GM23338 (cell line): Measurements from ENCODE around the gene MEGF6. TPM values are rescaled to one million over a fixed set of nuclear protein-coding genes. Genes with fewer than 3 reads are reported as not detected.

ENCODE experiments used
- ATAC-seq: fragments of 200-7000 bp; cut with Tn5 transposase; 3 replicates; pipeline ENCODE4 v1.9.1; 2020
- DNase-seq: peaks from one replicate; pipeline ENCODE4 v3.0.0-alpha.2; 2015; ENCODE audit warnings: low spot score
- H2AFZ ChIP-seq: fragments of 200-600 bp; sonication (generic); 2 replicates; pipeline ENCODE4 v1.8.0; 2016; ENCODE audit warnings: antibody characterized with exemption, mild to moderate bottlenecking, moderate library complexity
- H3F3A ChIP-seq: fragments of 200-600 bp; sonication (generic); replicated peaks from 2 replicates; pipeline ENCODE4 v1.8.0; 2017; ENCODE audit warnings: antibody characterized with exemption, mixed run types, low read depth
- H3K27ac ChIP-seq: fragments of 200-600 bp; sonication (generic); 2 replicates; pipeline ENCODE4 v1.6.1; 2016; ENCODE audit warnings: low read depth
- H3K27me3 ChIP-seq: fragments of 200-600 bp; sonication (generic); 2 replicates; pipeline ENCODE4 v1.8.0; 2016; ENCODE audit warnings: mild to moderate bottlenecking, mixed run types, moderate library complexity; ENCODE audit not compliant: insufficient read depth
- H3K36me3 ChIP-seq: fragments of 200-600 bp; sonication (generic); 2 replicates; pipeline ENCODE4 v1.8.0; 2016; ENCODE audit warnings: mild to moderate bottlenecking; ENCODE audit not compliant: insufficient read depth
- H3K4me1 ChIP-seq: fragments of 200-600 bp; sonication (generic); 2 replicates; pipeline ENCODE4 v1.8.0; 2016; ENCODE audit warnings: mild to moderate bottlenecking, moderate library complexity; ENCODE audit not compliant: insufficient read depth
- H3K4me2 ChIP-seq: fragments of 200-600 bp; sonication (generic); 2 replicates; pipeline ENCODE4 v1.7.1; 2017; ENCODE audit warnings: mixed run types
- H3K4me3 ChIP-seq: fragments of 200-600 bp; sonication (generic); 2 replicates; pipeline ENCODE4 v1.6.1; 2016; ENCODE audit warnings: mixed run types
- H3K79me2 ChIP-seq: fragments of 200-600 bp; sonication (generic); replicated peaks from 2 replicates; pipeline ENCODE4 v1.8.0; 2017; ENCODE audit warnings: mild to moderate bottlenecking; ENCODE audit not compliant: insufficient read depth
- H3K9me2 ChIP-seq: fragments of 200-600 bp; sonication (generic); 2 replicates; pipeline ENCODE4 v1.8.0; 2017; ENCODE audit not compliant: insufficient read depth
- H4K20me1 ChIP-seq: fragments of 200-600 bp; sonication (generic); replicated peaks from 2 replicates; pipeline ENCODE4 v1.8.0; 2017; ENCODE audit warnings: mild to moderate bottlenecking; ENCODE audit not compliant: insufficient read depth
- H3K27ac Mint-ChIP-seq: 2 replicates; pipeline ENCODE4 v1.8.0; 2020; ENCODE audit warnings: inconsistent platforms, mild to moderate bottlenecking, moderate library complexity, mixed read lengths
- H3K27me3 Mint-ChIP-seq: 3 replicates; pipeline ENCODE4 v1.8.0; 2022; ENCODE audit warnings: low read depth, mild to moderate bottlenecking, moderate library complexity, mixed read lengths, inconsistent platforms; ENCODE audit not compliant: insufficient read depth, poor library complexity
- H3K36me3 Mint-ChIP-seq: 3 replicates; pipeline ENCODE4 v1.8.0; 2021; ENCODE audit warnings: low read depth, mild to moderate bottlenecking, inconsistent platforms, moderate library complexity, mixed read lengths
- H3K4me1 Mint-ChIP-seq: 3 replicates; pipeline ENCODE4 v1.8.0; 2020; ENCODE audit warnings: mild to moderate bottlenecking, inconsistent platforms, mixed read lengths
- H3K4me3 Mint-ChIP-seq: 3 replicates; pipeline ENCODE4 v1.8.0; 2021; ENCODE audit warnings: moderate library complexity, mild to moderate bottlenecking, inconsistent platforms, mixed read lengths
- H3K9me3 Mint-ChIP-seq: 3 replicates; pipeline ENCODE4 v1.8.0; 2020; ENCODE audit warnings: moderate library complexity, mild to moderate bottlenecking, inconsistent platforms, mixed read lengths
- CREB1 ChIP-seq: fragments of 250-450 bp; sonication (Bioruptor Pico); IDR thresholded peaks from 2 replicates; pipeline ENCODE4 v1.5.0; 2020; ENCODE audit warnings: low read depth, mild to moderate bottlenecking, moderate library complexity
- CTCF ChIP-seq, 2 experiments: fragments of 200-600 bp in 1 of 2; sonication (generic) in 1 of 2; conservative IDR thresholded peaks; 2 replicates each; pipeline versions ENCODE4 v1.5.1 to v1.6.1; 2016 to 2017; ENCODE audit warnings: antibody characterized with exemption in 2 of 2, low read depth in 2 of 2, mild to moderate bottlenecking in 2 of 2, moderate library complexity in 1 of 2
- ETS1 ChIP-seq: IDR thresholded peaks from 2 replicates; pipeline ENCODE4 v1.6.1; 2016; ENCODE audit warnings: antibody characterized with exemption
- EZH2 ChIP-seq: fragments of 200-600 bp; sonication (generic); IDR thresholded peaks from one replicate; pipeline ENCODE4 v1.8.0; 2017; ENCODE audit warnings: antibody characterized with exemption, mild to moderate bottlenecking, low read depth; ENCODE audit not compliant: unreplicated experiment
- EZH2phosphoT487 ChIP-seq: fragments of 200-600 bp; sonication (generic); IDR thresholded peaks from one replicate; pipeline ENCODE4 v1.8.1; 2018; ENCODE audit warnings: antibody characterized with exemption; ENCODE audit not compliant: unreplicated experiment
- JUNB ChIP-seq: IDR thresholded peaks from one replicate; pipeline ENCODE4 v1.6.1; 2016; ENCODE audit warnings: antibody characterized with exemption; ENCODE audit not compliant: unreplicated experiment
- NANOG ChIP-seq: IDR thresholded peaks from 2 replicates; pipeline ENCODE4 v1.6.1; 2016; ENCODE audit warnings: antibody characterized with exemption, borderline replicate concordance
- POLR2AphosphoS5 ChIP-seq: IDR thresholded peaks from 2 replicates; pipeline ENCODE4 v1.6.1; 2016; ENCODE audit warnings: antibody characterized with exemption, low read depth
- STAT1 ChIP-seq: IDR thresholded peaks from one replicate; pipeline ENCODE4 v1.6.1; 2016; ENCODE audit warnings: antibody characterized with exemption; ENCODE audit not compliant: unreplicated experiment
- ZNF114 ChIP-seq: fragments of 250-450 bp; sonication (Bioruptor Pico); IDR thresholded peaks from 2 replicates; pipeline ENCODE4 v1.5.0; 2020; ENCODE audit warnings: mild to moderate bottlenecking, moderate library complexity
- ZNF331 ChIP-seq: fragments of 250-450 bp; sonication (Bioruptor Pico); IDR thresholded peaks from 2 replicates; pipeline ENCODE4 v1.5.0; 2020; ENCODE audit warnings: low read depth, mild to moderate bottlenecking, moderate library complexity
- ZNF462 ChIP-seq: fragments of 250-450 bp; sonication (Bioruptor Pico); IDR thresholded peaks from 2 replicates; pipeline ENCODE4 v1.5.0; 2020; ENCODE audit warnings: mild to moderate bottlenecking, moderate library complexity
- polyA plus RNA-seq: library from polyadenylated mRNA; unstranded; fragments of >200 nt; fragmentation: Nextera tagmentation; extraction: Ambion mirVana; gene quantifications from 2 replicates; pipeline ENCODE4 v1.2.1, GENCODE V29; 2016
- total RNA-seq: library from RNA; depleted of rRNA; stranded (reverse); fragments of >200 nt; shearing (Covaris generic); gene quantifications from 2 replicates; pipeline ENCODE4 v1.2.3, GENCODE V29; 2014

The MEGF6 gene
- total and polyA plus RNA-seq, 2 experiments from 2014 or later: 4.0 to 21.4 TPM

- peaks cover 3% of the 10 kb centered on the region; the same call in 2 of the 3 replicates for H3K9me3 Mint-ChIP-seq
- Histone ChIP-seq H3F3A (no peaks in the 10 kb centered on the region), H3K36me3 (no peaks in the 10 kb centered on the region), H3K9me2 (no peaks in the 10 kb centered on the region), H3K4me2 (no peak overlapping the region), H4K20me1 (no peaks in the 10 kb centered on the region), H3K27ac (no peak overlapping the region), H3K79me2 (no peaks in the 10 kb centered on the region), H3K4me3 (no peak overlapping the region), H3K4me1 (peaks cover 5% of the 10 kb centered on the region; the same call in 1 of the 2 replicates), H3K27me3 (no peaks in the 10 kb centered on the region), H2AFZ (no peak overlapping the region)
- H3K27ac Mint-ChIP-seq: no peak overlapping the region
- DNase-seq (no peak), ATAC-seq (peak; percentile 7; the same call in 1 of the 3 replicates)
- H3K27me3 Mint-ChIP-seq: peaks cover 9% of the 10 kb centered on the region
- TF ChIP-seq CREB1 (no peak), JUNB (no peak), ZNF331 (no peak), ZNF114 (CRISPR knock-in tag) (no peak)
- no peak overlapping the region for H3K4me3 Mint-ChIP-seq
- no peaks in the 10 kb centered on the region for H3K36me3 Mint-ChIP-seq
- H3K4me1 Mint-ChIP-seq: peaks cover 24% of the 10 kb centered on the region
Measured at GRCh38 chr1:3618531-3618880, 7.2 kb upstream of the MEGF6 start.

GRCh38 chr1:3617806-3618345 is 6.6 kb upstream of the MEGF6 start:
- Mint-ChIP-seq H3K36me3 (no peaks in the 10 kb centered on the region), H3K9me3 (peaks cover 3% of the 10 kb centered on the region; the same call in 2 of the 3 replicates), H3K4me1 (peaks cover 30% of the 10 kb centered on the region), H3K4me3 (no peak overlapping the region), H3K27ac (no peak overlapping the region), H3K27me3 (peaks cover 14% of the 10 kb centered on the region)
- H3K9me2 ChIP-seq: no peaks in the 10 kb centered on the region
- H3K4me3 ChIP-seq: no peak overlapping the region
- H3F3A ChIP-seq: no peaks in the 10 kb centered on the region
- no peak overlapping the region for H2AFZ ChIP-seq
- H3K4me1 ChIP-seq: peaks cover 10% of the 10 kb centered on the region; the same call in 1 of the 2 replicates
- peaks cover 5% of the 10 kb centered on the region; the same call in 1 of the 2 replicates for H3K27me3 ChIP-seq
- no peak overlapping the region for H3K4me2 ChIP-seq
- ATAC-seq (no peak), DNase-seq (no peak)
- H3K27ac ChIP-seq: no peak overlapping the region
- H3K79me2 ChIP-seq: no peaks in the 10 kb centered on the region
- H4K20me1 ChIP-seq: no peaks in the 10 kb centered on the region
- no peaks in the 10 kb centered on the region for H3K36me3 ChIP-seq
- TF ChIP-seq EZH2 (no peak), ZNF114 (CRISPR knock-in tag) (no peak), STAT1 (no peak), ETS1 (no peak), POLR2AphosphoS5 (no peak), ZNF331 (no peak), JUNB (no peak), NANOG (no peak), CTCF (conservative IDR thresholded peaks at IDR 0.05; ENCODE audit: low read depth in 2 of 2) (no peak), EZH2phosphoT487 (no peak), CREB1 (no peak), ZNF462 (CRISPR knock-in tag) (no peak)
